Osteoblast (primary cell): ENCODE data around the gene CHST2. TPM values are rescaled to one million over a fixed set of nuclear protein-coding genes. Genes with fewer than 3 reads are reported as not detected.
"Not testable (repeated sequence)": the region's sequence is repeated elsewhere in the genome, so short reads cannot be mapped to it uniquely, and the experiment has no call there.

Experiments
- DNase-seq: peaks from one replicate; pipeline ENCODE4 v3.0.0; 2011; ENCODE audit warnings: low spot score, mixed read lengths; ENCODE audit not compliant: insufficient read length; ENCODE audit errors: missing footprints
- H2AFZ ChIP-seq: 2 replicates; pipeline ENCODE4 v1.6.0; 2011; ENCODE audit warnings: mild to moderate bottlenecking, low read length
- H3K27ac ChIP-seq: 2 replicates; pipeline ENCODE4 v1.5.1; 2011; ENCODE audit warnings: mild to moderate bottlenecking, low read depth, low read length, moderate library complexity
- H3K27me3 ChIP-seq: 2 replicates; pipeline ENCODE4 v1.6.0; 2012; ENCODE audit warnings: mild to moderate bottlenecking, control low read depth, inconsistent platforms, low read length, moderate library complexity; ENCODE audit not compliant: insufficient read depth
- H3K36me3 ChIP-seq: 2 replicates; pipeline ENCODE4 v1.5.1; 2011; ENCODE audit warnings: mild to moderate bottlenecking, low read length, control low read depth, moderate library complexity; ENCODE audit not compliant: insufficient read depth
- H3K4me1 ChIP-seq: 2 replicates; pipeline ENCODE4 v1.5.1; 2011; ENCODE audit warnings: mild to moderate bottlenecking, low read length, control low read depth, moderate library complexity; ENCODE audit not compliant: insufficient read depth
- H3K4me2 ChIP-seq: 2 replicates; pipeline ENCODE4 v1.6.0; 2011; ENCODE audit warnings: mild to moderate bottlenecking, low read length; ENCODE audit not compliant: insufficient read depth
- H3K4me3 ChIP-seq: fragments of 200-600 bp; sonication (generic); 3 replicates; pipeline ENCODE4 v1.5.1; 2012; ENCODE audit warnings: mild to moderate bottlenecking, low read length, inconsistent platforms; ENCODE audit not compliant: insufficient read depth
- H3K79me2 ChIP-seq: 2 replicates; pipeline ENCODE4 v1.6.0; 2012; ENCODE audit warnings: mild to moderate bottlenecking, low read length, control low read depth, inconsistent platforms; ENCODE audit not compliant: insufficient read depth
- H3K9me3 ChIP-seq: 2 replicates; pipeline ENCODE4 v1.5.1; 2011; ENCODE audit warnings: low read depth, low read length, control low read depth
- H4K20me1 ChIP-seq: 2 replicates; pipeline ENCODE4 v1.6.0; 2012; ENCODE audit warnings: mild to moderate bottlenecking, low read length, control low read depth; ENCODE audit not compliant: insufficient read depth
- total RNA-seq: library from RNA; depleted of rRNA; stranded (reverse); fragments of >200 nt; gene quantifications from 2 replicates; pipeline ENCODE4 v1.2.3, GENCODE V29; 2012
- TF ChIP-seq, protein P1 (sequence below): IDR thresholded peaks from 2 replicates; pipeline ENCODE4 v1.5.1; 2011; ENCODE audit warnings: mild to moderate bottlenecking, low read depth, low read length, moderate library complexity; ENCODE audit errors: extremely low read depth

Gene CHST2
- total RNA-seq, 1 donor: 13.8 TPM

DNA sequence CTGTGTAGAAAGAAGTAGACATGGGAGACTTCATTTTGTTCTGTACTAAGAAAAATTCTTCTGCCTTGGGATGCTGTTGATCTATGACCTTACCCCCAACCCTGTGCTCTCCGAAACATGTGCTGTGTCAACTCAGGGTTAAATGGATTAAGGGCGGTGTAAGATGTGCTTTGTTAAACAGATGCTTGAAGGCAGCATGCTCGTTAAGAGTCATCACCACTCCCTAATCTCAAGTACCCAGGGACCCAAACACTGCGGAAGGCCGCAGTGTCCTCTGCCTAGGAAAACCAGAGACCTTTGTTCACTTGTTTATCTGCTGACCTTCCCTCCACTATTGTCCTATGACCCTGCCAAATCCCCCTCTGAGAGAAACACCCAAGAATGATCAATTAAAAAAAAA, 45.6 kb upstream of the CHST2 start:
- peaks cover 12% of the 10 kb centered on the region for H3K4me1 ChIP-seq
- not testable (repeated sequence) for H2AFZ ChIP-seq, H3K4me3 ChIP-seq, H4K20me1 ChIP-seq, H3K79me2 ChIP-seq, H3K4me2 ChIP-seq, DNase-seq, H3K36me3 ChIP-seq, H3K27me3 ChIP-seq, H3K9me3 ChIP-seq, H3K27ac ChIP-seq

- Histone ChIP-seq H3K27me3 (no peaks in the 10 kb centered on the region), H2AFZ (peak overlapping the region; percentile 87), H3K4me1 (peaks cover 2% of the 10 kb centered on the region), H3K79me2 (no peaks in the 10 kb centered on the region), H3K36me3 (no peaks in the 10 kb centered on the region), H3K9me3 (no peaks in the 10 kb centered on the region), H3K4me2 (no peak overlapping the region), H4K20me1 (no peaks in the 10 kb centered on the region), H3K27ac (peak overlapping the region; percentile 18), H3K4me3 (no peak overlapping the region)
- peak; percentile 98 for DNase-seq
- TF ChIP-seq, protein P1, sequence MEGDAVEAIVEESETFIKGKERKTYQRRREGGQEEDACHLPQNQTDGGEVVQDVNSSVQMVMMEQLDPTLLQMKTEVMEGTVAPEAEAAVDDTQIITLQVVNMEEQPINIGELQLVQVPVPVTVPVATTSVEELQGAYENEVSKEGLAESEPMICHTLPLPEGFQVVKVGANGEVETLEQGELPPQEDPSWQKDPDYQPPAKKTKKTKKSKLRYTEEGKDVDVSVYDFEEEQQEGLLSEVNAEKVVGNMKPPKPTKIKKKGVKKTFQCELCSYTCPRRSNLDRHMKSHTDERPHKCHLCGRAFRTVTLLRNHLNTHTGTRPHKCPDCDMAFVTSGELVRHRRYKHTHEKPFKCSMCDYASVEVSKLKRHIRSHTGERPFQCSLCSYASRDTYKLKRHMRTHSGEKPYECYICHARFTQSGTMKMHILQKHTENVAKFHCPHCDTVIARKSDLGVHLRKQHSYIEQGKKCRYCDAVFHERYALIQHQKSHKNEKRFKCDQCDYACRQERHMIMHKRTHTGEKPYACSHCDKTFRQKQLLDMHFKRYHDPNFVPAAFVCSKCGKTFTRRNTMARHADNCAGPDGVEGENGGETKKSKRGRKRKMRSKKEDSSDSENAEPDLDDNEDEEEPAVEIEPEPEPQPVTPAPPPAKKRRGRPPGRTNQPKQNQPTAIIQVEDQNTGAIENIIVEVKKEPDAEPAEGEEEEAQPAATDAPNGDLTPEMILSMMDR: no peak
These were observed 40.7 kb upstream of the CHST2 start for GRCh38 chr3:143078883-143079282.

DNA sequence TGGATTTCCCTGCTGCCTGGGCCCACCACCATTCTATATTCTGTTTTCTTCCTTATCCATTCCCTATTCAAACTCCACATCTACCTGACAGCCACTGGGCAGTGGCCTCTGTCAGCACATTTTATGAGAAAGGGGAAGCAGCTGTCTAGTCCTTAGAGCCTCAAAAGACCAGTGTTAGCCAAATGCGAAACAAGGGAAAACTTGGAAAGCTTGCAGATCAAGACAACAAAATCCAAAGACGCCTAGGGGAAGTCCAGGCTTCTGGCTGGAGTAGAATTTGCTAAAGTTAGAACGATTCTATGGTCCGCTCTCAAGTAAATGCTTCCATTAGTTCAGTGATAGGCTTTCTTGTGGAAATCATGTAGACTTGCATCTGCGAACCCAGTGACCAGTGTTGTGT, 39.4 kb upstream of the CHST2 start:
- Histone ChIP-seq H2AFZ (no peak overlapping the region), H3K36me3 (no peaks in the 10 kb centered on the region), H4K20me1 (no peaks in the 10 kb centered on the region), H3K27me3 (no peaks in the 10 kb centered on the region), H3K79me2 (no peaks in the 10 kb centered on the region), H3K4me1 (peaks cover 6% of the 10 kb centered on the region), H3K4me2 (no peak overlapping the region), H3K4me3 (no peak overlapping the region), H3K9me3 (no peaks in the 10 kb centered on the region), H3K27ac (no peak overlapping the region)
- TF ChIP-seq, protein P1: no peak
- no peak for DNase-seq

- Histone ChIP-seq H3K4me3 (no peak overlapping the region), H3K27ac (no peak overlapping the region), H4K20me1 (no peaks in the 10 kb centered on the region), H2AFZ (no peak overlapping the region), H3K79me2 (no peaks in the 10 kb centered on the region), H3K9me3 (no peaks in the 10 kb centered on the region), H3K4me1 (peaks cover 7% of the 10 kb centered on the region), H3K36me3 (no peaks in the 10 kb centered on the region), H3K27me3 (no peaks in the 10 kb centered on the region), H3K4me2 (no peak overlapping the region)
- DNase-seq: no peak
- TF ChIP-seq, protein P1: no peak
These were observed 38.2 kb upstream of the CHST2 start for GRCh38 chr3:143081365-143081764.
